HG03342 (cell line): ENCODE data around the gene ASMTL.

ENCODE experiments used
- ATAC-seq: cut with Tn5 transposase; IDR thresholded peaks from one replicate; pipeline ENCODE4 v1.9.1; 2021; ENCODE audit warnings: mild to moderate bottlenecking, moderate library complexity; ENCODE audit not compliant: unreplicated experiment

ASMTL gene

GRCh38 chrX:1355131-1356046 is 97.3 kb downstream of the ASMTL start:
- ATAC-seq = no peak

- no peak for ATAC-seq
These were observed 98.4 kb downstream of the ASMTL start for GRCh38 chrX:1354036-1355019.
